Activated naive CD4-positive, alpha-beta T cell treated with anti-CD3 and anti-CD28 coated beads, Interleukin-2, amount 10 ng/mL, durations not matched to agents 5 hours and 36 hours (primary cell): ENCODE measurements around the gene LCTL. TPM values are rescaled to one million over a fixed set of nuclear protein-coding genes. Genes with fewer than 3 reads are reported as not detected.

Source experiments
- total RNA-seq, 2 experiments: library from RNA; stranded (reverse); gene quantifications; one replicate each; pipeline ENCODE4 v1.2.3, GENCODE V29; 2021

Gene LCTL
- total RNA-seq, result not detected

GRCh38 chr15:66565741-66566144, at the start of gene LCTL:
Gene LCTL (minus strand): TSS chr15:66565998. CDS start chr15:66565365, 633 bp downstream.

GRCh38 chr15:66504563-66505429, 61.0 kb downstream of the LCTL start, which contains the start of the genes RPL4 and ZWILCH:
Gene RPL4 (minus strand): TSS chr15:66504855. CDS start chr15:66504790, 65 bp downstream.
Gene ZWILCH (plus strand): TSS chr15:66505326. CDS start chr15:66505339, 13 bp downstream.

Other genes starting within 250 kb of the LCTL start
- gene TIPIN, start 209.3 kb downstream of the LCTL start, total RNA-seq, result 10 to 100 TPM; 18.8 TPM
- gene MAP2K1, start 179.1 kb downstream of the LCTL start, total RNA-seq, result 10 to 100 TPM; 94.5 to 95.7 TPM
- gene SNAPC5, start 68.2 kb downstream of the LCTL start, total RNA-seq, result 10 to 100 TPM; 18.0 to 20.4 TPM
- gene RPL4, start 61.1 kb downstream of the LCTL start, total RNA-seq, result 1,000 to 10,000 TPM; 3,711 to 3,744 TPM
- 10 to 100 TPM; 19.4 to 21.8 TPM for gene ZWILCH, start 60.7 kb downstream of the LCTL start, total RNA-seq
- gene SMAD6, start 136.2 kb upstream of the LCTL start, total RNA-seq, result 1 to 10 TPM; 1.3 to 1.4 TPM